Neural cell (in vitro differentiated cells): ENCODE measurements around the gene CLPSL1. TPM values are rescaled to one million over a fixed set of nuclear protein-coding genes. Genes with fewer than 3 reads are reported as not detected.

Experiments used
- H2AFZ ChIP-seq: fragments of 200-600, 300-800 bp; sonication (generic), shearing (Covaris generic); 2 replicates; pipeline ENCODE4 v1.6.0; 2014; ENCODE audit warnings: low read depth, mild to moderate bottlenecking, antibody characterized with exemption, low read length, moderate library complexity
- H3F3A ChIP-seq: fragments of 200-600 bp; shearing (Covaris generic); 2 replicates; pipeline ENCODE4 v1.6.1; 2016; ENCODE audit warnings: mild to moderate bottlenecking, moderate library complexity, mixed read lengths, antibody characterized with exemption, low read length; ENCODE audit not compliant: insufficient read depth, poor library complexity, severe bottlenecking
- H3K27ac ChIP-seq: fragments of 200-600, 300-800 bp; sonication (generic), shearing (Covaris generic); 2 replicates; pipeline ENCODE4 v1.5.1; 2014; ENCODE audit warnings: mild to moderate bottlenecking, low read length, moderate library complexity
- H3K27me3 ChIP-seq: fragments of 300-800, 200-600 bp; sonication (generic), shearing (Covaris generic); 2 replicates; pipeline ENCODE4 v1.6.0; 2014; ENCODE audit warnings: mild to moderate bottlenecking, low read depth, low read length, moderate library complexity; ENCODE audit not compliant: insufficient read depth
- H3K36me3 ChIP-seq: fragments of 300-800, 200-600 bp; sonication (generic), shearing (Covaris generic); 2 replicates; pipeline ENCODE4 v1.5.1; 2014; ENCODE audit warnings: mild to moderate bottlenecking, antibody characterized with exemption, low read length, moderate library complexity; ENCODE audit not compliant: insufficient read depth
- H3K4me2 ChIP-seq: fragments of 300-800, 200-600 bp; sonication (generic), shearing (Covaris generic); 2 replicates; pipeline ENCODE4 v1.6.0; 2014; ENCODE audit warnings: mild to moderate bottlenecking, low read length
- H3K4me3 ChIP-seq: fragments of 300-800, 200-600 bp; sonication (generic), shearing (Covaris generic); 2 replicates; pipeline ENCODE4 v1.5.1; 2014; ENCODE audit warnings: mild to moderate bottlenecking, low read length, moderate library complexity
- H3K79me2 ChIP-seq: fragments of 200-600 bp; shearing (Covaris generic); replicated peaks from 2 replicates; pipeline ENCODE4 v1.6.0; 2014; ENCODE audit warnings: mild to moderate bottlenecking, low read length, moderate library complexity; ENCODE audit not compliant: insufficient read depth
- H3K9ac ChIP-seq: fragments of 300-800, 200-600 bp; sonication (generic), shearing (Covaris generic); 2 replicates; pipeline ENCODE4 v1.6.1; 2016; ENCODE audit warnings: mild to moderate bottlenecking, low read length, mixed read lengths
- H3K9me2 ChIP-seq: fragments of 200-600 bp; shearing (Covaris generic); 2 replicates; pipeline ENCODE4 v1.6.1; 2016; ENCODE audit warnings: mild to moderate bottlenecking, low read length, mixed read lengths; ENCODE audit not compliant: insufficient read depth
- H3K9me3 ChIP-seq: fragments of 200-600, 300-800 bp; sonication (generic), shearing (Covaris generic); 2 replicates; pipeline ENCODE4 v1.6.1; 2016; ENCODE audit warnings: mild to moderate bottlenecking, mixed run types, low read length, moderate library complexity, mixed read lengths
- H4K20me1 ChIP-seq: fragments of 200-600 bp; shearing (Covaris generic); 2 replicates; pipeline ENCODE4 v1.6.1; 2016; ENCODE audit warnings: mild to moderate bottlenecking, mixed run types; ENCODE audit not compliant: insufficient read depth
- EP300 ChIP-seq: fragments of 450-650 bp; conservative IDR thresholded peaks from 2 replicates; pipeline ENCODE4 v1.6.1; 2014; ENCODE audit warnings: antibody characterized with exemption, mild to moderate bottlenecking, moderate library complexity; ENCODE audit not compliant: poor library complexity, severe bottlenecking
- EZH2 ChIP-seq: fragments of 200-600, 300-800 bp; shearing (Covaris generic), sonication (generic); IDR thresholded peaks from 2 replicates; pipeline ENCODE4 v1.6.1; 2014; ENCODE audit warnings: antibody characterized with exemption, low read length, borderline replicate concordance, mild to moderate bottlenecking; ENCODE audit not compliant: insufficient read depth, poor library complexity, severe bottlenecking
- MXI1 ChIP-seq: fragments of 450-650 bp; conservative IDR thresholded peaks from 2 replicates; pipeline ENCODE4 v1.6.1; 2014; ENCODE audit warnings: antibody characterized with exemption, mild to moderate bottlenecking; ENCODE audit not compliant: poor library complexity, severe bottlenecking
- POLR2AphosphoS5 ChIP-seq: IDR thresholded peaks from 2 replicates; pipeline ENCODE4 v1.6.1; 2012
- RAD21 ChIP-seq: fragments of 450-650 bp; conservative IDR thresholded peaks from 2 replicates; pipeline ENCODE4 v1.6.1; 2014; ENCODE audit warnings: antibody characterized with exemption, mild to moderate bottlenecking, moderate library complexity
- SMC3 ChIP-seq: fragments of 450-650 bp; conservative IDR thresholded peaks from 2 replicates; pipeline ENCODE4 v1.6.1; 2014; ENCODE audit warnings: antibody characterized with exemption, mild to moderate bottlenecking, moderate library complexity; ENCODE audit not compliant: poor library complexity
- TAF1 ChIP-seq: IDR thresholded peaks from 2 replicates; pipeline ENCODE4 v1.6.1; 2012; ENCODE audit warnings: low read depth
- polyA plus RNA-seq: library from polyadenylated mRNA; depleted of rRNA; stranded (reverse); fragments of >200 nt; gene quantifications from 2 replicates; pipeline ENCODE4 v1.2.3, GENCODE V29; 2014
- TF ChIP-seq, protein P1 (sequence below): IDR thresholded peaks from 2 replicates; pipeline ENCODE4 v1.6.1; 2012; ENCODE audit warnings: borderline replicate concordance
- TF ChIP-seq, protein P2 (sequence below): fragments of 450-650 bp; IDR thresholded peaks from 2 replicates; pipeline ENCODE4 v1.5.1; 2014; ENCODE audit warnings: antibody characterized with exemption, mild to moderate bottlenecking, moderate library complexity; ENCODE audit not compliant: poor library complexity, severe bottlenecking

The CLPSL1 gene
- polyA plus RNA-seq, 1 donor from 2014 or later, result not detected

DNA sequence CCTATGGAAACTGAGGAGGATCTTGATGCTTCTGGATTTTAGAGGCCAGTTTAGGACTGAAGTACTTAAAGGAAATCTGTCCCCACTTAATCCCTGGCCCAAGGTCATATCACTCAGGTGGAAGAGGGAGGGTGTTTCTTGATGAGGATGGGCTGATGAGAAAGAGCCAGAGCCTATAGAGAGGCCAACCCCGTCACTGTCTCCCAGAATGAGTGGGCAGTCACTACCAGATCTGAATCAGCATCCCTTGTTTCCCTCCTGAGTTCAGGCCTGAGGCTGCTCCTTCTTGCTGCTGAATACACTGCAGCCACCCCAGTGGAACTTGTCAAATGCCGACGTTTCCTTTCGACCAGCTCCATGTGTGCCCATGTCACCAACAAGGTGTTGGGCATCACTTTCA is 29.2 kb upstream of the CLPSL1 start:
- TF ChIP-seq EZH2 (no peak), SMC3 (no peak), RAD21 (no peak), POLR2AphosphoS5 (no peak), TAF1 (no peak)
- TF ChIP-seq, protein P1, sequence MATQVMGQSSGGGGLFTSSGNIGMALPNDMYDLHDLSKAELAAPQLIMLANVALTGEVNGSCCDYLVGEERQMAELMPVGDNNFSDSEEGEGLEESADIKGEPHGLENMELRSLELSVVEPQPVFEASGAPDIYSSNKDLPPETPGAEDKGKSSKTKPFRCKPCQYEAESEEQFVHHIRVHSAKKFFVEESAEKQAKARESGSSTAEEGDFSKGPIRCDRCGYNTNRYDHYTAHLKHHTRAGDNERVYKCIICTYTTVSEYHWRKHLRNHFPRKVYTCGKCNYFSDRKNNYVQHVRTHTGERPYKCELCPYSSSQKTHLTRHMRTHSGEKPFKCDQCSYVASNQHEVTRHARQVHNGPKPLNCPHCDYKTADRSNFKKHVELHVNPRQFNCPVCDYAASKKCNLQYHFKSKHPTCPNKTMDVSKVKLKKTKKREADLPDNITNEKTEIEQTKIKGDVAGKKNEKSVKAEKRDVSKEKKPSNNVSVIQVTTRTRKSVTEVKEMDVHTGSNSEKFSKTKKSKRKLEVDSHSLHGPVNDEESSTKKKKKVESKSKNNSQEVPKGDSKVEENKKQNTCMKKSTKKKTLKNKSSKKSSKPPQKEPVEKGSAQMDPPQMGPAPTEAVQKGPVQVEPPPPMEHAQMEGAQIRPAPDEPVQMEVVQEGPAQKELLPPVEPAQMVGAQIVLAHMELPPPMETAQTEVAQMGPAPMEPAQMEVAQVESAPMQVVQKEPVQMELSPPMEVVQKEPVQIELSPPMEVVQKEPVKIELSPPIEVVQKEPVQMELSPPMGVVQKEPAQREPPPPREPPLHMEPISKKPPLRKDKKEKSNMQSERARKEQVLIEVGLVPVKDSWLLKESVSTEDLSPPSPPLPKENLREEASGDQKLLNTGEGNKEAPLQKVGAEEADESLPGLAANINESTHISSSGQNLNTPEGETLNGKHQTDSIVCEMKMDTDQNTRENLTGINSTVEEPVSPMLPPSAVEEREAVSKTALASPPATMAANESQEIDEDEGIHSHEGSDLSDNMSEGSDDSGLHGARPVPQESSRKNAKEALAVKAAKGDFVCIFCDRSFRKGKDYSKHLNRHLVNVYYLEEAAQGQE, result no peak
- Histone ChIP-seq H3K9me2 (no peaks in the 10 kb centered on the region), H2AFZ (no peak overlapping the region), H3K79me2 (no peaks in the 10 kb centered on the region), H3K27ac (no peak overlapping the region), H3F3A (no peaks in the 10 kb centered on the region), H3K9me3 (no peaks in the 10 kb centered on the region), H3K4me3 (no peak overlapping the region), H4K20me1 (no peaks in the 10 kb centered on the region), H3K27me3 (no peaks in the 10 kb centered on the region), H3K36me3 (no peaks in the 10 kb centered on the region), H3K9ac (no peak overlapping the region), H3K4me2 (no peak overlapping the region)

DNA sequence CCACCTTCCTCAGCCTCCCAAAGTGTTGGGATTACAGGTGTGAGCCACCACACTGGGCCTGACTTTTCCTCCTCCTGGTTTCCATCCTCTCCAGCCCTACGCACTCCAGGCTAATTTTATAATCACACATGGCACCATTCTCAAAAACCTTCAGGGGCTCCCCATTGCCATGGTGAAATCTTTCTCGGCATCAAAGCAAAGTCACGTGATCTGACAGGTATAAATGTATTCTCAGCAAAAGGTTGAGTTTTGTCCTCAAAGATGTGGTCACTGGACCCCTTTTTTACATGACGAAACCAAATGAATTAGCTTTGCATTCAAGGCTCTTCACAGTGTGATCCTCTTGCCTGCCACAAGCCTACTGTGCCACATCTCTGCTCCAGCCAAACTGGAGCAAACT is 28.5 kb upstream of the CLPSL1 start:
- no peaks in the 10 kb centered on the region for H3F3A ChIP-seq
- no peak overlapping the region for H2AFZ ChIP-seq
- H3K9me2 ChIP-seq, result no peaks in the 10 kb centered on the region
- H3K27me3 ChIP-seq, result no peaks in the 10 kb centered on the region
- H3K9ac ChIP-seq, result no peak overlapping the region
- TF ChIP-seq EP300 (no peak), MXI1 (no peak), RAD21 (no peak), TAF1 (no peak), SMC3 (no peak), POLR2AphosphoS5 (no peak)
- TF ChIP-seq, protein P2, sequence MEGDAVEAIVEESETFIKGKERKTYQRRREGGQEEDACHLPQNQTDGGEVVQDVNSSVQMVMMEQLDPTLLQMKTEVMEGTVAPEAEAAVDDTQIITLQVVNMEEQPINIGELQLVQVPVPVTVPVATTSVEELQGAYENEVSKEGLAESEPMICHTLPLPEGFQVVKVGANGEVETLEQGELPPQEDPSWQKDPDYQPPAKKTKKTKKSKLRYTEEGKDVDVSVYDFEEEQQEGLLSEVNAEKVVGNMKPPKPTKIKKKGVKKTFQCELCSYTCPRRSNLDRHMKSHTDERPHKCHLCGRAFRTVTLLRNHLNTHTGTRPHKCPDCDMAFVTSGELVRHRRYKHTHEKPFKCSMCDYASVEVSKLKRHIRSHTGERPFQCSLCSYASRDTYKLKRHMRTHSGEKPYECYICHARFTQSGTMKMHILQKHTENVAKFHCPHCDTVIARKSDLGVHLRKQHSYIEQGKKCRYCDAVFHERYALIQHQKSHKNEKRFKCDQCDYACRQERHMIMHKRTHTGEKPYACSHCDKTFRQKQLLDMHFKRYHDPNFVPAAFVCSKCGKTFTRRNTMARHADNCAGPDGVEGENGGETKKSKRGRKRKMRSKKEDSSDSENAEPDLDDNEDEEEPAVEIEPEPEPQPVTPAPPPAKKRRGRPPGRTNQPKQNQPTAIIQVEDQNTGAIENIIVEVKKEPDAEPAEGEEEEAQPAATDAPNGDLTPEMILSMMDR, result no peak
- TF ChIP-seq, protein P1, result no peak
- H4K20me1 ChIP-seq, result no peaks in the 10 kb centered on the region
- no peaks in the 10 kb centered on the region for H3K9me3 ChIP-seq
- no peak overlapping the region for H3K27ac ChIP-seq
- no peak overlapping the region for H3K4me2 ChIP-seq
- no peaks in the 10 kb centered on the region for H3K79me2 ChIP-seq
- H3K4me3 ChIP-seq, result no peak overlapping the region
- no peaks in the 10 kb centered on the region for H3K36me3 ChIP-seq
